Neural cell (in vitro differentiated cells): ENCODE data around the gene PCDH9. TPM values are rescaled to one million over a fixed set of nuclear protein-coding genes. Genes with fewer than 3 reads are reported as not detected.

Source experiments
- H2AFZ ChIP-seq: fragments of 200-600, 300-800 bp; sonication (generic), shearing (Covaris generic); 2 replicates; pipeline ENCODE4 v1.6.0; 2014; ENCODE audit warnings: low read depth, mild to moderate bottlenecking, antibody characterized with exemption, low read length, moderate library complexity
- H3F3A ChIP-seq: fragments of 200-600 bp; shearing (Covaris generic); 2 replicates; pipeline ENCODE4 v1.6.1; 2016; ENCODE audit warnings: mild to moderate bottlenecking, moderate library complexity, mixed read lengths, antibody characterized with exemption, low read length; ENCODE audit not compliant: insufficient read depth, poor library complexity, severe bottlenecking
- H3K27ac ChIP-seq: fragments of 200-600, 300-800 bp; sonication (generic), shearing (Covaris generic); 2 replicates; pipeline ENCODE4 v1.5.1; 2014; ENCODE audit warnings: mild to moderate bottlenecking, low read length, moderate library complexity
- H3K27me3 ChIP-seq: fragments of 300-800, 200-600 bp; sonication (generic), shearing (Covaris generic); 2 replicates; pipeline ENCODE4 v1.6.0; 2014; ENCODE audit warnings: mild to moderate bottlenecking, low read depth, low read length, moderate library complexity; ENCODE audit not compliant: insufficient read depth
- H3K36me3 ChIP-seq: fragments of 300-800, 200-600 bp; sonication (generic), shearing (Covaris generic); 2 replicates; pipeline ENCODE4 v1.5.1; 2014; ENCODE audit warnings: mild to moderate bottlenecking, antibody characterized with exemption, low read length, moderate library complexity; ENCODE audit not compliant: insufficient read depth
- H3K4me2 ChIP-seq: fragments of 300-800, 200-600 bp; sonication (generic), shearing (Covaris generic); 2 replicates; pipeline ENCODE4 v1.6.0; 2014; ENCODE audit warnings: mild to moderate bottlenecking, low read length
- H3K4me3 ChIP-seq: fragments of 300-800, 200-600 bp; sonication (generic), shearing (Covaris generic); 2 replicates; pipeline ENCODE4 v1.5.1; 2014; ENCODE audit warnings: mild to moderate bottlenecking, low read length, moderate library complexity
- H3K79me2 ChIP-seq: fragments of 200-600 bp; shearing (Covaris generic); replicated peaks from 2 replicates; pipeline ENCODE4 v1.6.0; 2014; ENCODE audit warnings: mild to moderate bottlenecking, low read length, moderate library complexity; ENCODE audit not compliant: insufficient read depth
- H3K9ac ChIP-seq: fragments of 300-800, 200-600 bp; sonication (generic), shearing (Covaris generic); 2 replicates; pipeline ENCODE4 v1.6.1; 2016; ENCODE audit warnings: mild to moderate bottlenecking, low read length, mixed read lengths
- H3K9me2 ChIP-seq: fragments of 200-600 bp; shearing (Covaris generic); 2 replicates; pipeline ENCODE4 v1.6.1; 2016; ENCODE audit warnings: mild to moderate bottlenecking, low read length, mixed read lengths; ENCODE audit not compliant: insufficient read depth
- H3K9me3 ChIP-seq: fragments of 200-600, 300-800 bp; sonication (generic), shearing (Covaris generic); 2 replicates; pipeline ENCODE4 v1.6.1; 2016; ENCODE audit warnings: mild to moderate bottlenecking, mixed run types, low read length, moderate library complexity, mixed read lengths
- H4K20me1 ChIP-seq: fragments of 200-600 bp; shearing (Covaris generic); 2 replicates; pipeline ENCODE4 v1.6.1; 2016; ENCODE audit warnings: mild to moderate bottlenecking, mixed run types; ENCODE audit not compliant: insufficient read depth
- EP300 ChIP-seq: fragments of 450-650 bp; conservative IDR thresholded peaks from 2 replicates; pipeline ENCODE4 v1.6.1; 2014; ENCODE audit warnings: antibody characterized with exemption, mild to moderate bottlenecking, moderate library complexity; ENCODE audit not compliant: poor library complexity, severe bottlenecking
- EZH2 ChIP-seq: fragments of 200-600, 300-800 bp; shearing (Covaris generic), sonication (generic); IDR thresholded peaks from 2 replicates; pipeline ENCODE4 v1.6.1; 2014; ENCODE audit warnings: antibody characterized with exemption, low read length, borderline replicate concordance, mild to moderate bottlenecking; ENCODE audit not compliant: insufficient read depth, poor library complexity, severe bottlenecking
- MXI1 ChIP-seq: fragments of 450-650 bp; conservative IDR thresholded peaks from 2 replicates; pipeline ENCODE4 v1.6.1; 2014; ENCODE audit warnings: antibody characterized with exemption, mild to moderate bottlenecking; ENCODE audit not compliant: poor library complexity, severe bottlenecking
- POLR2AphosphoS5 ChIP-seq: IDR thresholded peaks from 2 replicates; pipeline ENCODE4 v1.6.1; 2012
- RAD21 ChIP-seq: fragments of 450-650 bp; conservative IDR thresholded peaks from 2 replicates; pipeline ENCODE4 v1.6.1; 2014; ENCODE audit warnings: antibody characterized with exemption, mild to moderate bottlenecking, moderate library complexity
- SMC3 ChIP-seq: fragments of 450-650 bp; conservative IDR thresholded peaks from 2 replicates; pipeline ENCODE4 v1.6.1; 2014; ENCODE audit warnings: antibody characterized with exemption, mild to moderate bottlenecking, moderate library complexity; ENCODE audit not compliant: poor library complexity
- TAF1 ChIP-seq: IDR thresholded peaks from 2 replicates; pipeline ENCODE4 v1.6.1; 2012; ENCODE audit warnings: low read depth
- polyA plus RNA-seq: library from polyadenylated mRNA; depleted of rRNA; stranded (reverse); fragments of >200 nt; gene quantifications from 2 replicates; pipeline ENCODE4 v1.2.3, GENCODE V29; 2014
- TF ChIP-seq, protein P1 (sequence below): fragments of 450-650 bp; IDR thresholded peaks from 2 replicates; pipeline ENCODE4 v1.5.1; 2014; ENCODE audit warnings: antibody characterized with exemption, mild to moderate bottlenecking, moderate library complexity; ENCODE audit not compliant: poor library complexity, severe bottlenecking
- TF ChIP-seq, protein P2 (sequence below): IDR thresholded peaks from 2 replicates; pipeline ENCODE4 v1.6.1; 2012; ENCODE audit warnings: borderline replicate concordance

PCDH9 gene
- polyA plus RNA-seq, 1 donor from 2014 or later = 4.6 TPM

DNA sequence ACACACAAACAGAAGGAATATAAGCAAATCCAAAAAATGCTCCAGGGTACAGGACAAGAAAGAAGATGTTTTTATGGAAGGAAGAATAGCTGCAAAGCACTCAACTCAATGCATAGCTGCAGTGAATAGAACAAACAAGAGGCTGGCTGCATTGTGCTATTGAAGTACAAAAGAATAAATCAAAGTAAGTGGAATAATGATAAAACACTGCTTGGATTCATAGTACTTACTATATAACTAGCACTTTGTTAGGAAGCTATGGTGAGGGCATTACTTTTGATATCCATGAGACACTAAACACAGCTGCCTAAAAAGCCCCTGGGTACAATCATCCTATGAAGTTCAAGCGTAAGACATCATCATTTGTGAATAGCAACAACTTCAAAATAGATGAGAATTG is 350.1 kb downstream of the PCDH9 start:
- Histone ChIP-seq H3K79me2 (no peaks in the 10 kb centered on the region), H3K27me3 (no peaks in the 10 kb centered on the region), H3K27ac (no peak overlapping the region), H3K4me3 (no peak overlapping the region), H4K20me1 (no peaks in the 10 kb centered on the region), H3F3A (no peaks in the 10 kb centered on the region), H3K9me3 (no peaks in the 10 kb centered on the region), H3K4me2 (no peak overlapping the region), H3K36me3 (no peaks in the 10 kb centered on the region), H3K9ac (no peak overlapping the region), H3K9me2 (no peaks in the 10 kb centered on the region), H2AFZ (no peak overlapping the region)
- TF ChIP-seq, protein P1, sequence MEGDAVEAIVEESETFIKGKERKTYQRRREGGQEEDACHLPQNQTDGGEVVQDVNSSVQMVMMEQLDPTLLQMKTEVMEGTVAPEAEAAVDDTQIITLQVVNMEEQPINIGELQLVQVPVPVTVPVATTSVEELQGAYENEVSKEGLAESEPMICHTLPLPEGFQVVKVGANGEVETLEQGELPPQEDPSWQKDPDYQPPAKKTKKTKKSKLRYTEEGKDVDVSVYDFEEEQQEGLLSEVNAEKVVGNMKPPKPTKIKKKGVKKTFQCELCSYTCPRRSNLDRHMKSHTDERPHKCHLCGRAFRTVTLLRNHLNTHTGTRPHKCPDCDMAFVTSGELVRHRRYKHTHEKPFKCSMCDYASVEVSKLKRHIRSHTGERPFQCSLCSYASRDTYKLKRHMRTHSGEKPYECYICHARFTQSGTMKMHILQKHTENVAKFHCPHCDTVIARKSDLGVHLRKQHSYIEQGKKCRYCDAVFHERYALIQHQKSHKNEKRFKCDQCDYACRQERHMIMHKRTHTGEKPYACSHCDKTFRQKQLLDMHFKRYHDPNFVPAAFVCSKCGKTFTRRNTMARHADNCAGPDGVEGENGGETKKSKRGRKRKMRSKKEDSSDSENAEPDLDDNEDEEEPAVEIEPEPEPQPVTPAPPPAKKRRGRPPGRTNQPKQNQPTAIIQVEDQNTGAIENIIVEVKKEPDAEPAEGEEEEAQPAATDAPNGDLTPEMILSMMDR = no peak
- TF ChIP-seq POLR2AphosphoS5 (no peak), SMC3 (no peak), MXI1 (no peak), RAD21 (no peak), TAF1 (no peak), EZH2 (no peak), EP300 (no peak)
- TF ChIP-seq, protein P2, sequence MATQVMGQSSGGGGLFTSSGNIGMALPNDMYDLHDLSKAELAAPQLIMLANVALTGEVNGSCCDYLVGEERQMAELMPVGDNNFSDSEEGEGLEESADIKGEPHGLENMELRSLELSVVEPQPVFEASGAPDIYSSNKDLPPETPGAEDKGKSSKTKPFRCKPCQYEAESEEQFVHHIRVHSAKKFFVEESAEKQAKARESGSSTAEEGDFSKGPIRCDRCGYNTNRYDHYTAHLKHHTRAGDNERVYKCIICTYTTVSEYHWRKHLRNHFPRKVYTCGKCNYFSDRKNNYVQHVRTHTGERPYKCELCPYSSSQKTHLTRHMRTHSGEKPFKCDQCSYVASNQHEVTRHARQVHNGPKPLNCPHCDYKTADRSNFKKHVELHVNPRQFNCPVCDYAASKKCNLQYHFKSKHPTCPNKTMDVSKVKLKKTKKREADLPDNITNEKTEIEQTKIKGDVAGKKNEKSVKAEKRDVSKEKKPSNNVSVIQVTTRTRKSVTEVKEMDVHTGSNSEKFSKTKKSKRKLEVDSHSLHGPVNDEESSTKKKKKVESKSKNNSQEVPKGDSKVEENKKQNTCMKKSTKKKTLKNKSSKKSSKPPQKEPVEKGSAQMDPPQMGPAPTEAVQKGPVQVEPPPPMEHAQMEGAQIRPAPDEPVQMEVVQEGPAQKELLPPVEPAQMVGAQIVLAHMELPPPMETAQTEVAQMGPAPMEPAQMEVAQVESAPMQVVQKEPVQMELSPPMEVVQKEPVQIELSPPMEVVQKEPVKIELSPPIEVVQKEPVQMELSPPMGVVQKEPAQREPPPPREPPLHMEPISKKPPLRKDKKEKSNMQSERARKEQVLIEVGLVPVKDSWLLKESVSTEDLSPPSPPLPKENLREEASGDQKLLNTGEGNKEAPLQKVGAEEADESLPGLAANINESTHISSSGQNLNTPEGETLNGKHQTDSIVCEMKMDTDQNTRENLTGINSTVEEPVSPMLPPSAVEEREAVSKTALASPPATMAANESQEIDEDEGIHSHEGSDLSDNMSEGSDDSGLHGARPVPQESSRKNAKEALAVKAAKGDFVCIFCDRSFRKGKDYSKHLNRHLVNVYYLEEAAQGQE = no peak

GRCh38 chr13:66875264-66875663 is 354.9 kb downstream of the PCDH9 start:
- no peak overlapping the region for H3K4me2 ChIP-seq
- no peak overlapping the region for H3K9ac ChIP-seq
- H3K36me3 ChIP-seq = no peaks in the 10 kb centered on the region
- H3K9me2 ChIP-seq = no peaks in the 10 kb centered on the region
- no peaks in the 10 kb centered on the region for H3K9me3 ChIP-seq
- no peaks in the 10 kb centered on the region for H3K79me2 ChIP-seq
- H4K20me1 ChIP-seq = no peaks in the 10 kb centered on the region
- no peak overlapping the region for H3K27ac ChIP-seq
- TF ChIP-seq TAF1 (no peak), MXI1 (no peak), EP300 (no peak), POLR2AphosphoS5 (no peak), EZH2 (no peak), SMC3 (no peak), RAD21 (no peak)
- TF ChIP-seq, protein P1 = no peak
- TF ChIP-seq, protein P2 = no peak
- H3K27me3 ChIP-seq = no peaks in the 10 kb centered on the region
- no peaks in the 10 kb centered on the region for H3F3A ChIP-seq
- no peak overlapping the region for H2AFZ ChIP-seq
- no peak overlapping the region for H3K4me3 ChIP-seq
